HFFc6 (cell line): ENCODE measurements around the gene CXADR. TPM values are rescaled to one million over a fixed set of nuclear protein-coding genes. Genes with fewer than 3 reads are reported as not detected.
"Not testable (repeated sequence)": the region's sequence is repeated elsewhere in the genome, so short reads cannot be mapped to it uniquely, and the experiment has no call there.

Experiments
- DNase-seq: peaks from one replicate; pipeline ENCODE4 v3.0.0-alpha.2; 2018
- H3K27ac Mint-ChIP-seq: 2 replicates; pipeline ENCODE4 v1.8.0; 2020; ENCODE audit warnings: mild to moderate bottlenecking, mixed read lengths
- H3K27me3 Mint-ChIP-seq: 2 replicates; pipeline ENCODE4 v1.8.0; 2021; ENCODE audit warnings: mild to moderate bottlenecking, moderate library complexity, mixed read lengths; ENCODE audit not compliant: insufficient read depth
- H3K36me3 Mint-ChIP-seq: 2 replicates; pipeline ENCODE4 v1.8.0; 2021; ENCODE audit warnings: low read depth, mixed read lengths
- H3K4me1 Mint-ChIP-seq: 2 replicates; pipeline ENCODE4 v1.8.0; 2020; ENCODE audit warnings: low read depth, mixed read lengths
- H3K4me3 Mint-ChIP-seq: 2 replicates; pipeline ENCODE4 v1.8.0; 2020; ENCODE audit warnings: mild to moderate bottlenecking, moderate library complexity, mixed read lengths
- H3K9me3 Mint-ChIP-seq: 2 replicates; pipeline ENCODE4 v1.8.0; 2020; ENCODE audit warnings: mild to moderate bottlenecking, mixed read lengths
- total RNA-seq, 6 experiments: library from RNA; stranded (reverse); fragmentation: NEBNext Ultra II Directional; extraction: Animal tissue kit (Norgen Biotek cat#: 25700); gene quantifications; 2 replicates in 1 of 6; 3 replicates in 5 of 6; pipeline ENCODE4 v1.2.3, GENCODE V29; 2021
- TF ChIP-seq, protein P1 (sequence below): fragments of 200-600 bp; sonication (generic); IDR thresholded peaks from 2 replicates; pipeline ENCODE4 v1.5.0; 2021; ENCODE audit warnings: antibody characterized with exemption, mild to moderate bottlenecking

CXADR gene
- total RNA-seq, 6 experiments from 2014 or later, result 0.05 to 0.28 (median 0.09) TPM; not detected in 2

DNA sequence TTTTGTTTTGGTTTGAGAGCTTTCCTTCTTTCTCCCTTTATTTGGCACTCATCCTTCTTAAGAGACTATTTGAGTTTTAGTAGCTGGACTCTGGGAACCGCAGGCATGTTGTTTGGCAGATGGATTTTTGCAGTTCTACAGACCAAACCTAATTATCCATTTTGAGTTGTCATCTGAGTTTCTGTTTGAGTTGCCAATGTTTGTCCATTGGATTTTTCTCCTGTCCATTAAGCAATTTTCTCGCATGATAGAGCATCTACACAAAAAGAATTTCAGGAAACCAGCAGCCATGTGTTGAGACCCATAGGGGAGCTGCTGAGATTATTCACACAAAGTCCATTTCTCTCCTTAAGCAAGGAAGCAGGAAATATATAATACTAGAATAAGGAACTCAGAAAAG lies 17.2 kb upstream of the CXADR start:
- TF ChIP-seq, protein P1, sequence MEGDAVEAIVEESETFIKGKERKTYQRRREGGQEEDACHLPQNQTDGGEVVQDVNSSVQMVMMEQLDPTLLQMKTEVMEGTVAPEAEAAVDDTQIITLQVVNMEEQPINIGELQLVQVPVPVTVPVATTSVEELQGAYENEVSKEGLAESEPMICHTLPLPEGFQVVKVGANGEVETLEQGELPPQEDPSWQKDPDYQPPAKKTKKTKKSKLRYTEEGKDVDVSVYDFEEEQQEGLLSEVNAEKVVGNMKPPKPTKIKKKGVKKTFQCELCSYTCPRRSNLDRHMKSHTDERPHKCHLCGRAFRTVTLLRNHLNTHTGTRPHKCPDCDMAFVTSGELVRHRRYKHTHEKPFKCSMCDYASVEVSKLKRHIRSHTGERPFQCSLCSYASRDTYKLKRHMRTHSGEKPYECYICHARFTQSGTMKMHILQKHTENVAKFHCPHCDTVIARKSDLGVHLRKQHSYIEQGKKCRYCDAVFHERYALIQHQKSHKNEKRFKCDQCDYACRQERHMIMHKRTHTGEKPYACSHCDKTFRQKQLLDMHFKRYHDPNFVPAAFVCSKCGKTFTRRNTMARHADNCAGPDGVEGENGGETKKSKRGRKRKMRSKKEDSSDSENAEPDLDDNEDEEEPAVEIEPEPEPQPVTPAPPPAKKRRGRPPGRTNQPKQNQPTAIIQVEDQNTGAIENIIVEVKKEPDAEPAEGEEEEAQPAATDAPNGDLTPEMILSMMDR, result no peak
- no peak for DNase-seq

GRCh38 chr21:17497316-17497715 lies 15.5 kb upstream of the CXADR start:
- peaks cover 12% of the 10 kb centered on the region for H3K27me3 Mint-ChIP-seq
- DNase-seq, result no peak
- H3K9me3 Mint-ChIP-seq, result no peaks in the 10 kb centered on the region
- no peak overlapping the region for H3K27ac Mint-ChIP-seq
- peaks cover 12% of the 10 kb centered on the region for H3K4me1 Mint-ChIP-seq
- TF ChIP-seq, protein P1, result no peak
- no peak overlapping the region for H3K4me3 Mint-ChIP-seq
- H3K36me3 Mint-ChIP-seq, result no peaks in the 10 kb centered on the region

More for the DNA sequence above, 17.2 kb upstream of the CXADR start:
- no peak overlapping the region for H3K4me3 Mint-ChIP-seq
- no peaks in the 10 kb centered on the region for H3K9me3 Mint-ChIP-seq
- H3K27ac Mint-ChIP-seq, result no peak overlapping the region
- no peaks in the 10 kb centered on the region for H3K36me3 Mint-ChIP-seq
- H3K4me1 Mint-ChIP-seq, result peaks cover 17% of the 10 kb centered on the region
- H3K27me3 Mint-ChIP-seq, result peaks cover 12% of the 10 kb centered on the region

- H3K36me3 Mint-ChIP-seq, result no peaks in the 10 kb centered on the region
- DNase-seq, result no peak
- TF ChIP-seq, protein P1, result no peak
- peaks cover 14% of the 10 kb centered on the region for H3K27me3 Mint-ChIP-seq
- H3K27ac Mint-ChIP-seq, result no peak overlapping the region
- H3K9me3 Mint-ChIP-seq, result no peaks in the 10 kb centered on the region
- H3K4me3 Mint-ChIP-seq, result no peak overlapping the region
- peaks cover 6% of the 10 kb centered on the region; the same call in 1 of the 2 replicates for H3K4me1 Mint-ChIP-seq
Measured at GRCh38 chr21:17498586-17498985, 14.3 kb upstream of the CXADR start.

- H3K27me3 Mint-ChIP-seq, result peaks cover 11% of the 10 kb centered on the region; the same call in 1 of the 2 replicates
- H3K36me3 Mint-ChIP-seq, result no peaks in the 10 kb centered on the region
- peaks cover 6% of the 10 kb centered on the region; the same call in 1 of the 2 replicates for H3K4me1 Mint-ChIP-seq
- no peak overlapping the region for H3K27ac Mint-ChIP-seq
- no peak overlapping the region for H3K4me3 Mint-ChIP-seq
- H3K9me3 Mint-ChIP-seq, result peaks cover 4% of the 10 kb centered on the region
- TF ChIP-seq, protein P1, result no peak
- DNase-seq, result no peak
Measured at GRCh38 chr21:17501107-17502006, 11.5 kb upstream of the CXADR start.

GRCh38 chr21:17502985-17503384 lies 9.9 kb upstream of the CXADR start:
- H3K4me1 Mint-ChIP-seq, result peaks cover 12% of the 10 kb centered on the region; the same call in 1 of the 2 replicates
- not testable (repeated sequence) for H3K27ac Mint-ChIP-seq, H3K4me3 Mint-ChIP-seq, H3K9me3 Mint-ChIP-seq, DNase-seq, H3K27me3 Mint-ChIP-seq, H3K36me3 Mint-ChIP-seq

DNA sequence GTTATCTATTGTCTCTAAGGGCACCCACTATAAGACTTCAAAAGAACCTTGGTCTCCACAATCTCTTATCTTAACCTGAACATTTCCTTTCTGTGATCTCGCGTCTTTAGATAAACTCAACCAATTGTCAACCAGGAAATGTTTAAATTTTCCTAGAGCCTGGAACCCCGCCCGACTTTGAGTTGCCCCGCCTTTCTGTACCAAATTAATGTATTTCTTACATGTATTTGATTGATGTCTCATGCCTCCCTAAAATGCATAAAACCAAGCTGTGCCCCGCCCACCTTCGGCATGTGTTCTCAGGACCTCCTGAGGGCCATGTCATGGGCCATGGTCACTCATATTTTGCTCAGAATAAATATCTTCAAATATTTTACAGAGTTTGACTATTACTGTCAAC lies 5.9 kb upstream of the CXADR start:
- Mint-ChIP-seq H3K9me3 (peaks cover 4% of the 10 kb centered on the region), H3K4me1 (peaks cover 12% of the 10 kb centered on the region), H3K27ac (no peak overlapping the region), H3K27me3 (peaks cover 6% of the 10 kb centered on the region; the same call in 1 of the 2 replicates), H3K36me3 (no peaks in the 10 kb centered on the region), H3K4me3 (no peak overlapping the region)
- DNase-seq, result no peak
- TF ChIP-seq, protein P1, result no peak
